Ishikawa (cell line): ENCODE results near the gene SNX4.

Experiments
- CEBPB ChIP-seq: IDR thresholded peaks from 2 replicates; pipeline ENCODE4 v1.6.1; 2012
- CREB1 ChIP-seq: IDR thresholded peaks from 2 replicates; pipeline ENCODE4 v1.6.1; 2012; ENCODE audit warnings: low read depth
- YY1 ChIP-seq: IDR thresholded peaks from 2 replicates; pipeline ENCODE4 v1.6.1; 2012; ENCODE audit warnings: low read depth
- TF ChIP-seq, protein P1 (sequence below): IDR thresholded peaks from 2 replicates; pipeline ENCODE4 v1.6.1; 2012

DNA sequence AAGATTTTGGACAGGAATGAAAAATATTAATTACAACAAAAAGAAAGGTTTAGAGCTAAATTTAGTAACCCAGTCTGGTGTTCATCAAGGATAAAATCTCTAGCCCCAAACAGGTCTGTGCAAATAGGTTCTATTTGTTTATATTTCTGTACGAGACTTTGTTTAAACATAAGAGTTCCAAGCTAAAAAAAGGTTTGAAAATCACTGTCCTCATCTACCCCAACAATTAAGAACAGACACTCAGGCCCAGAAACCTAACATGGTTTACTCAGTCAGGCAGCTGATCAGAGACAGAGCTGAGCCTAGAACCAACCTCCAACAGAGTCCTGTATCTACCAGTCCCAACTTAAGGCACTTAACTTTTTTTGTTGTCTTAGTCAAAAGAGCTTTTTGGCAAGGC lies 49.3 kb downstream of the SNX4 start:
- TF ChIP-seq YY1 (no peak), CREB1 (no peak), CEBPB (no peak)
- TF ChIP-seq, protein P1, sequence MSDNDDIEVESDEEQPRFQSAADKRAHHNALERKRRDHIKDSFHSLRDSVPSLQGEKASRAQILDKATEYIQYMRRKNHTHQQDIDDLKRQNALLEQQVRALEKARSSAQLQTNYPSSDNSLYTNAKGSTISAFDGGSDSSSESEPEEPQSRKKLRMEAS: no peak
